ENCODE measurements around the gene ADAMTS2. TPM values are rescaled to one million over a fixed set of nuclear protein-coding genes. Genes with fewer than 3 reads are reported as not detected.
"Not testable (repeated sequence)": the region's sequence is repeated elsewhere in the genome, so short reads cannot be mapped to it uniquely, and the experiment has no call there.

Gene ADAMTS2
- polyA plus RNA-seq, 3 donors, result 0.74 to 2.3 TPM; not detected in 1

GRCh38 chr5:179287631-179288030 is 57.6 kb downstream of the ADAMTS2 start:
- no peak overlapping the region for H3K27ac Mint-ChIP-seq
- H3K36me3 Mint-ChIP-seq, result no peaks in the 10 kb centered on the region
- intact Hi-C loops (cut with micrococcal nuclease), result no loop called here
- WGBS (ENCODE audit: insufficient coverage), result 77% methylated on average over 7 of the region's 10 CpGs
- H3K4me1 ChIP-seq (ENCODE audit: control insufficient read depth in 1 of 2, insufficient read depth in 2 of 2, low read length in 2 of 2), result no peaks in the 10 kb centered on the region
- no peaks in the 10 kb centered on the region for H3K36me3 ChIP-seq (replicated peaks in 1 of 2; ENCODE audit: control insufficient read depth in 1 of 2, insufficient read depth in 2 of 2, low read length in 2 of 2)
- H3K4me2 ChIP-seq (replicated peaks; ENCODE audit: extremely low read depth, low read length, poor library complexity, severe bottlenecking), result no peak overlapping the region
- peaks cover 1 to 7% (median 6%) of the 10 kb centered on the region in 3 donors for H3K27me3 Mint-ChIP-seq (ENCODE audit: low read depth in 3 of 3)
- no peaks in the 10 kb centered on the region for H3K79me2 ChIP-seq (ENCODE audit: insufficient read depth, low read length)
- DNase-seq, result no peak
- H2AFZ ChIP-seq (ENCODE audit: insufficient read depth, low read depth, low read length, poor library complexity, severe bottlenecking), result no peak overlapping the region
- H3K4me3 ChIP-seq (replicated peaks in 1 of 3; ENCODE audit: low read depth in 2 of 3, low read length in 3 of 3), result no peak overlapping the region
- no peaks in the 10 kb centered on the region for H4K20me1 ChIP-seq (ENCODE audit: insufficient read depth, low read length)
- no peaks in the 10 kb centered on the region for H3K9me3 ChIP-seq (replicated peaks in 1 of 2; ENCODE audit: control insufficient read depth in 1 of 2, insufficient read depth in 1 of 2, low read length in 2 of 2)
- TF ChIP-seq, protein P1, sequence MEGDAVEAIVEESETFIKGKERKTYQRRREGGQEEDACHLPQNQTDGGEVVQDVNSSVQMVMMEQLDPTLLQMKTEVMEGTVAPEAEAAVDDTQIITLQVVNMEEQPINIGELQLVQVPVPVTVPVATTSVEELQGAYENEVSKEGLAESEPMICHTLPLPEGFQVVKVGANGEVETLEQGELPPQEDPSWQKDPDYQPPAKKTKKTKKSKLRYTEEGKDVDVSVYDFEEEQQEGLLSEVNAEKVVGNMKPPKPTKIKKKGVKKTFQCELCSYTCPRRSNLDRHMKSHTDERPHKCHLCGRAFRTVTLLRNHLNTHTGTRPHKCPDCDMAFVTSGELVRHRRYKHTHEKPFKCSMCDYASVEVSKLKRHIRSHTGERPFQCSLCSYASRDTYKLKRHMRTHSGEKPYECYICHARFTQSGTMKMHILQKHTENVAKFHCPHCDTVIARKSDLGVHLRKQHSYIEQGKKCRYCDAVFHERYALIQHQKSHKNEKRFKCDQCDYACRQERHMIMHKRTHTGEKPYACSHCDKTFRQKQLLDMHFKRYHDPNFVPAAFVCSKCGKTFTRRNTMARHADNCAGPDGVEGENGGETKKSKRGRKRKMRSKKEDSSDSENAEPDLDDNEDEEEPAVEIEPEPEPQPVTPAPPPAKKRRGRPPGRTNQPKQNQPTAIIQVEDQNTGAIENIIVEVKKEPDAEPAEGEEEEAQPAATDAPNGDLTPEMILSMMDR (IDR thresholded peaks at IDR 0.05), result no peak
- H3K27ac ChIP-seq (ENCODE audit: low read depth in 1 of 2, low read length in 2 of 2), result no peak overlapping the region
- no peak overlapping the region for H3K4me3 Mint-ChIP-seq
- no peak overlapping the region for H3K9ac ChIP-seq (ENCODE audit: insufficient read depth, low read length, poor library complexity, severe bottlenecking)
- no peaks in the 10 kb centered on the region for H3K27me3 ChIP-seq (ENCODE audit: control insufficient read depth in 2 of 2, insufficient read depth in 2 of 2, low read length in 2 of 2)
- peaks cover 0 to 6% (median 1%) of the 10 kb centered on the region in 7 donors for H3K9me3 Mint-ChIP-seq
- no peaks in the 10 kb centered on the region for H3K4me1 Mint-ChIP-seq

DNA sequence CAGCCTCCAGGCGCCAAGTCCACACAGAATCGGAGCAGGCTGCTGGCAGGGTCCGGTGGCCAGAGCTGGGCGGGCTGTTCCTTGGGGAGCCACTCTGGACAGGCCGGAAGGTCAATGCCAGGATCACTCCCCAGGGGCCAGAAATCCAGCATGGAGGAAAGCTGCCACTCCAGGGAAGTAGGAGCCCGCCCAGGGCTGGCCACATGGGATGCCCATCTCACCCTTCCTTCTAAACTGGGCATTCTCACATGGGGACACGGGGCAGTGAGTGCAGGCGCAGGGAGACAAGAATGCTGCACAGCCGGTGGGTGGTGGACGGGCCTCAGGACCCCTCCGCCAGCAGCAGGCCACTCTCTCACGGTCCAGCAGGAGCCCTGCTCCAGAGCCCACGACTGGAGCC is 58.2 kb downstream of the ADAMTS2 start:
- Histone ChIP-seq H3K9me3 (replicated peaks in 1 of 2; ENCODE audit: control insufficient read depth in 1 of 2, insufficient read depth in 1 of 2, low read length in 2 of 2) (no peaks in the 10 kb centered on the region), H3K4me3 (replicated peaks in 1 of 3; ENCODE audit: low read depth in 2 of 3, low read length in 3 of 3) (no peak overlapping the region), H4K20me1 (ENCODE audit: insufficient read depth, low read length) (no peaks in the 10 kb centered on the region), H3K4me1 (ENCODE audit: control insufficient read depth in 1 of 2, insufficient read depth in 2 of 2, low read length in 2 of 2) (no peaks in the 10 kb centered on the region), H3K9ac (ENCODE audit: insufficient read depth, low read length, poor library complexity, severe bottlenecking) (no peak overlapping the region), H3K36me3 (replicated peaks in 1 of 2; ENCODE audit: control insufficient read depth in 1 of 2, insufficient read depth in 2 of 2, low read length in 2 of 2) (no peaks in the 10 kb centered on the region), H3K79me2 (ENCODE audit: insufficient read depth, low read length) (no peaks in the 10 kb centered on the region), H3K27me3 (ENCODE audit: control insufficient read depth in 2 of 2, insufficient read depth in 2 of 2, low read length in 2 of 2) (no peaks in the 10 kb centered on the region), H3K4me2 (replicated peaks; ENCODE audit: extremely low read depth, low read length, poor library complexity, severe bottlenecking) (no peak overlapping the region), H2AFZ (ENCODE audit: insufficient read depth, low read depth, low read length, poor library complexity, severe bottlenecking) (no peak overlapping the region), H3K27ac (ENCODE audit: low read depth in 1 of 2, low read length in 2 of 2) (no peak overlapping the region)
- Mint-ChIP-seq H3K27ac (no peak overlapping the region), H3K4me3 (no peak overlapping the region), H3K9me3 (peaks cover 0 to 6% (median 2%) of the 10 kb centered on the region in 7 donors), H3K36me3 (no peaks in the 10 kb centered on the region), H3K4me1 (no peaks in the 10 kb centered on the region), H3K27me3 (ENCODE audit: low read depth in 3 of 3) (peaks cover 1 to 8% (median 6%) of the 10 kb centered on the region in 3 donors)
- intact Hi-C loops (cut with micrococcal nuclease), result no loop called here
- TF ChIP-seq, protein P1 (IDR thresholded peaks at IDR 0.05), result no peak
- no peak for DNase-seq
- 95% methylated on average over 11 of the region's 13 CpGs for WGBS (ENCODE audit: insufficient coverage)

GRCh38 chr5:179285776-179286162 is 59.5 kb downstream of the ADAMTS2 start:
- H3K9ac ChIP-seq (ENCODE audit: insufficient read depth, low read length, poor library complexity, severe bottlenecking); H3K27ac Mint-ChIP-seq; H3K4me3 ChIP-seq (replicated peaks in 1 of 3; ENCODE audit: low read depth in 2 of 3, low read length in 3 of 3); H3K36me3 ChIP-seq (replicated peaks in 1 of 2; ENCODE audit: control insufficient read depth in 1 of 2, insufficient read depth in 2 of 2, low read length in 2 of 2); H2AFZ ChIP-seq (ENCODE audit: insufficient read depth, low read depth, low read length, poor library complexity, severe bottlenecking); H3K27ac ChIP-seq (ENCODE audit: low read depth in 1 of 2, low read length in 2 of 2); H3K79me2 ChIP-seq (ENCODE audit: insufficient read depth, low read length); H3K4me1 Mint-ChIP-seq; H3K4me3 Mint-ChIP-seq; H3K4me1 ChIP-seq (ENCODE audit: control insufficient read depth in 1 of 2, insufficient read depth in 2 of 2, low read length in 2 of 2); H3K9me3 ChIP-seq (replicated peaks in 1 of 2; ENCODE audit: control insufficient read depth in 1 of 2, insufficient read depth in 1 of 2, low read length in 2 of 2); H4K20me1 ChIP-seq (ENCODE audit: insufficient read depth, low read length); H3K9me3 Mint-ChIP-seq; H3K27me3 ChIP-seq (ENCODE audit: control insufficient read depth in 2 of 2, insufficient read depth in 2 of 2, low read length in 2 of 2); DNase-seq; H3K4me2 ChIP-seq (replicated peaks; ENCODE audit: extremely low read depth, low read length, poor library complexity, severe bottlenecking); H3K27me3 Mint-ChIP-seq (ENCODE audit: low read depth in 3 of 3); intact Hi-C loops (cut with micrococcal nuclease); H3K36me3 Mint-ChIP-seq: not testable (repeated sequence)
- WGBS (ENCODE audit: insufficient coverage), result 95% methylated on average over 4 of the region's 11 CpGs
